Activated CD4-positive, alpha-beta T cell treated with anti-CD3 and anti-CD28 coated beads for 36 hours (primary cell): Measurements from ENCODE around the gene OSBPL2. TPM values are rescaled to one million over a fixed set of nuclear protein-coding genes. Genes with fewer than 3 reads are reported as not detected.

ENCODE experiments used
- ATAC-seq: fragments of 200-7000 bp; cut with Tn5 transposase; one replicate; pipeline ENCODE4 v1.10.0; 2021; ENCODE audit warnings: mild to moderate bottlenecking, moderate library complexity
- CTCF ChIA-PET: fragments of 350-600 bp; sonication (Branson Sonifier 250); formaldehyde crosslinking; loops from one replicate; lab custom pipeline; 2021; ENCODE audit warnings: antibody characterized with exemption; lab: Charles Lee
- POLR2A ChIA-PET: fragments of 350-600 bp; sonication (Branson Sonifier 250); formaldehyde crosslinking; loops from one replicate; lab custom pipeline; 2021; ENCODE audit warnings: antibody characterized with exemption, inconsistent platforms; lab: Charles Lee
- DNase-seq: peaks from one replicate; pipeline ENCODE4 v3.0.0-alpha.2; 2020
- H3K27ac Mint-ChIP-seq: one replicate; pipeline ENCODE4 v1.8.0; 2021; ENCODE audit warnings: mixed read lengths
- H3K27me3 Mint-ChIP-seq: one replicate; pipeline ENCODE4 v1.8.0; 2021; ENCODE audit warnings: mixed read lengths
- H3K36me3 Mint-ChIP-seq: one replicate; pipeline ENCODE4 v1.8.0; 2021; ENCODE audit warnings: low read depth, mixed read lengths
- H3K4me1 Mint-ChIP-seq: one replicate; pipeline ENCODE4 v1.8.0; 2021; ENCODE audit warnings: mixed read lengths
- H3K4me3 Mint-ChIP-seq: one replicate; pipeline ENCODE4 v1.8.0; 2021; ENCODE audit warnings: mild to moderate bottlenecking, moderate library complexity, mixed read lengths
- H3K9me3 Mint-ChIP-seq: one replicate; pipeline ENCODE4 v1.8.0; 2021; ENCODE audit warnings: low read depth, mixed read lengths
- intact Hi-C, 2 experiments: fragments of 100-400 bp; cut with DNase I in 1 of 2; cut with micrococcal nuclease in 1 of 2; formaldehyde crosslinking; loops; one replicate each; pipeline versions ENCODE4 v1.14.2 to v1.15.1; 2022 to 2024; cut with DNase I, micrococcal nuclease
- total RNA-seq, 2 experiments: library from RNA; stranded (reverse); gene quantifications; one replicate each; pipeline ENCODE4 v1.2.3, GENCODE V29; 2021

OSBPL2 gene
- total RNA-seq, 2 experiments from 2014 or later: 19.2 to 23.0 TPM

- H3K4me3 Mint-ChIP-seq: no peak overlapping the region
- no peaks in the 10 kb centered on the region for H3K9me3 Mint-ChIP-seq
- H3K4me1 Mint-ChIP-seq: no peaks in the 10 kb centered on the region
- no peak for ATAC-seq
- no peak overlapping the region for H3K27ac Mint-ChIP-seq
- CTCF ChIA-PET: interaction anchor here (1.0 kb wide), 1 partner anchor 11 kb away, joined by 3 read pairs; no protein-coding TSS in a partner anchor
- H3K36me3 Mint-ChIP-seq: peaks cover 18% of the 10 kb centered on the region
- H3K27me3 Mint-ChIP-seq: no peaks in the 10 kb centered on the region
- intact Hi-C loops: no loop called here
- POLR2A ChIA-PET: no interaction called here
- no peak for DNase-seq
Measured at GRCh38 chr20:62291251-62292066, 53.1 kb downstream of the OSBPL2 start.

GRCh38 chr20:62292108-62292507 lies 53.8 kb downstream of the OSBPL2 start:
- POLR2A ChIA-PET: no interaction called here

DNA sequence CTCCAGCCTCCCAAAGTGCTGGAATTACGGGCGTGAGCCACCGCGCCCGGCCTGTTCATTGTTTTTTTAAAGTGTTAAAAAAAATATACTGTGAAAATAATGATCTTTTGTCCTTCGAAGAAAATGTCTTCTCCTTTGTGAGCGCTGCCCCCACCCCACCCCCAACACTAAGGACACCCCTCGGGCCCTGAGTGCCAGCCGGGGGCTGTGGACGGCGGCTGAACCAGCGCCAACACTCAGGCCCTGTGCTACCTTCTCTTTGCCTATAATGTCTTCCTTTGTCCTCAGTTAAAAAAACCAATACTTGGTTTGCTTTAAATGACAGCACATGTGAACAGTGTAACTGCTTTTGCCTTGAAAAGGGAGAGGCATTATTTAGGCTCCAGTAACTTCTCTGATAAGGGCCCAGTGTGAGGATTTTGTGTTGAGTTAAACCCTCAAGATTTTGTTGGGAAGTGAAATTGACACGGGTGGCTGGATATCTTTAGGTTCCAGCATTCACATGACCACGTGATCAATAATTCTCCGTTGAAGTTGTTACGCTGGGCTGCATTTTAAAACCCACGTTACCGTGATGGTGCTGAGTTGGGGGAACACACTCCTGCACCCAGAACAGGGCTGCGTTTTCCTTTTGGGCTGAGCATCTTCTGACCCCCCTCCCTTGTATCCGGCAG lies 54.9 kb downstream of the OSBPL2 start:
- no peak overlapping the region for H3K27ac Mint-ChIP-seq
- no peaks in the 10 kb centered on the region for H3K27me3 Mint-ChIP-seq
- CTCF ChIA-PET: no interaction called here
- no peaks in the 10 kb centered on the region for H3K9me3 Mint-ChIP-seq
- ATAC-seq: no peak
- POLR2A ChIA-PET: no interaction called here
- H3K4me1 Mint-ChIP-seq: no peaks in the 10 kb centered on the region
- no peak for DNase-seq
- intact Hi-C loops: no loop called here
- peaks cover 15% of the 10 kb centered on the region for H3K36me3 Mint-ChIP-seq
- H3K4me3 Mint-ChIP-seq: no peak overlapping the region

More at GRCh38 chr20:62292108-62292507, 53.8 kb downstream of the OSBPL2 start:
- CTCF ChIA-PET: no interaction called here
- DNase-seq: no peak
- intact Hi-C loops: no loop called here
- Mint-ChIP-seq H3K27me3 (no peaks in the 10 kb centered on the region), H3K36me3 (peaks cover 15% of the 10 kb centered on the region), H3K9me3 (no peaks in the 10 kb centered on the region), H3K4me3 (no peak overlapping the region), H3K27ac (no peak overlapping the region), H3K4me1 (no peaks in the 10 kb centered on the region)
- ATAC-seq: no peak

GRCh38 chr20:62293946-62294345 lies 55.6 kb downstream of the OSBPL2 start:
- no peak for ATAC-seq
- Mint-ChIP-seq H3K27ac (no peak overlapping the region), H3K27me3 (no peaks in the 10 kb centered on the region), H3K9me3 (no peaks in the 10 kb centered on the region), H3K4me1 (no peaks in the 10 kb centered on the region), H3K36me3 (peaks cover 13% of the 10 kb centered on the region), H3K4me3 (no peak overlapping the region)
- CTCF ChIA-PET: no interaction called here
- intact Hi-C loops: no loop called here
- DNase-seq: no peak
- POLR2A ChIA-PET: no interaction called here

- no peaks in the 10 kb centered on the region for H3K27me3 Mint-ChIP-seq
- DNase-seq: no peak
- H3K4me3 Mint-ChIP-seq: no peak overlapping the region
- CTCF ChIA-PET: no interaction called here
- H3K36me3 Mint-ChIP-seq: peaks cover 12% of the 10 kb centered on the region
- no peaks in the 10 kb centered on the region for H3K9me3 Mint-ChIP-seq
- POLR2A ChIA-PET: no interaction called here
- no peak overlapping the region for H3K27ac Mint-ChIP-seq
- ATAC-seq: no peak
- no peaks in the 10 kb centered on the region for H3K4me1 Mint-ChIP-seq
- intact Hi-C loops: no loop called here
Measured at GRCh38 chr20:62294516-62294915, 56.2 kb downstream of the OSBPL2 start.

GRCh38 chr20:62296724-62297448 lies 58.6 kb downstream of the OSBPL2 start:
- no peak overlapping the region for H3K4me3 Mint-ChIP-seq
- intact Hi-C loops: no loop called here
- H3K36me3 Mint-ChIP-seq: peaks cover 12% of the 10 kb centered on the region
- no peaks in the 10 kb centered on the region for H3K27me3 Mint-ChIP-seq
- H3K27ac Mint-ChIP-seq: no peak overlapping the region
- ChIA-PET CTCF (interaction anchor here (0.5 to 1.3 kb wide), 3 partner anchors 21 to 108 kb away, joined by 3 read pairs; no protein-coding TSS in a partner anchor), POLR2A (no interaction called here)
- H3K9me3 Mint-ChIP-seq: no peaks in the 10 kb centered on the region
- ATAC-seq (no peak), DNase-seq (no peak)
- no peaks in the 10 kb centered on the region for H3K4me1 Mint-ChIP-seq

GRCh38 chr20:62297449-62298227 lies 59.3 kb downstream of the OSBPL2 start:
- ATAC-seq (no peak), DNase-seq (no peak)
- ChIA-PET CTCF (interaction anchor here (0.5 to 0.8 kb wide), 2 partner anchors 21 to 34 kb away, joined by 3 read pairs; no protein-coding TSS in a partner anchor), POLR2A (interaction anchor here (0.6 kb wide), 1 partner anchor 88 kb away, joined by 7 read pairs; no protein-coding TSS in a partner anchor)
- H3K4me3 Mint-ChIP-seq: no peak overlapping the region
- peaks cover 10% of the 10 kb centered on the region for H3K36me3 Mint-ChIP-seq
- H3K27ac Mint-ChIP-seq: no peak overlapping the region
- no peaks in the 10 kb centered on the region for H3K27me3 Mint-ChIP-seq
- no peaks in the 10 kb centered on the region for H3K9me3 Mint-ChIP-seq
- H3K4me1 Mint-ChIP-seq: no peaks in the 10 kb centered on the region
- intact Hi-C loops: no loop called here

- no peaks in the 10 kb centered on the region for H3K27me3 Mint-ChIP-seq
- no peak overlapping the region for H3K4me3 Mint-ChIP-seq
- POLR2A ChIA-PET: no interaction called here
- DNase-seq (no peak), ATAC-seq (no peak)
- no peak overlapping the region for H3K27ac Mint-ChIP-seq
- no peaks in the 10 kb centered on the region for H3K9me3 Mint-ChIP-seq
- CTCF ChIA-PET: no interaction called here
- H3K4me1 Mint-ChIP-seq: peaks cover under 1% of the 10 kb centered on the region
- peaks cover 13% of the 10 kb centered on the region for H3K36me3 Mint-ChIP-seq
- intact Hi-C loops: no loop called here
Measured at GRCh38 chr20:62298577-62299249, 60.4 kb downstream of the OSBPL2 start.

DNA sequence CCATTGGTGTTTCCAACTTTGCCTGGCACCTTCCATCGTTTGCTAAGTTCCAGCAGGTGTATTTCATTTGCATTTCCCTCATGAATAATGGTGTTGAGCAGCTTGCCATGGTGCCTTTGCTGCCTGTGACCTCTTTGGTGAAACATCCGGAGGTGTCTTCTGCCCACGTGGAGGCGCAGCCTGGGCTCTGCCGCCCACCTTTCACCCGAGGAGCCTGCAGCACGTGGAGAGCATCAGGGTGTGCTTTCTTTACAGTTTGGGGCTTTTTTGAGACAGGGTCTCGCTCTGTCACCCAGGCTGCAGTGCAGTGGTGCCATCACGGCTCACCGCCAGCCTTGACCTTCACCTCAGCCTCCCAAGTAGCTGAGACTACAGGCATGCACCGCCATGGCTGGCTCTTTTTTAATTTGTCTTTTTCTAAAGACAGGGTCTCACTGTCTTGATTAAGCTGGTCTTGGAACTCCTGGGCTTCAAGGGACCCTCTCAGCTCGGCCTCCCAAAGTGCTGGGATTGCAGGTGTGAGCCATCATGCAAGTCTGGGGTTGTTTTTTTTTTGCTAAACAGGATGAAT lies 61.4 kb downstream of the OSBPL2 start:
- H3K4me1 Mint-ChIP-seq: peaks cover 11% of the 10 kb centered on the region
- no peak overlapping the region for H3K27ac Mint-ChIP-seq
- H3K36me3 Mint-ChIP-seq: peaks cover 17% of the 10 kb centered on the region
- no peaks in the 10 kb centered on the region for H3K9me3 Mint-ChIP-seq
- intact Hi-C loops: loop anchor here (5.0 to 10.0 kb wide), 6 partner anchors 68 to 973 kb away; partner anchors contain the start of genes ARFGAP1 (in 1 of the 2), LAMA5 (in 1 of the 2), SLCO4A1 (in 1 of the 2) and YTHDF1 (in 1 of the 2)
- ChIA-PET POLR2A (no interaction called here), CTCF (interaction anchor here (0.6 to 1.3 kb wide), 3 partner anchors 261 to 508 kb away, joined by 3 to 5 read pairs (median 3); no protein-coding TSS in a partner anchor)
- DNase-seq (no peak), ATAC-seq (no peak)
- no peaks in the 10 kb centered on the region for H3K27me3 Mint-ChIP-seq
- no peak overlapping the region for H3K4me3 Mint-ChIP-seq

DNA sequence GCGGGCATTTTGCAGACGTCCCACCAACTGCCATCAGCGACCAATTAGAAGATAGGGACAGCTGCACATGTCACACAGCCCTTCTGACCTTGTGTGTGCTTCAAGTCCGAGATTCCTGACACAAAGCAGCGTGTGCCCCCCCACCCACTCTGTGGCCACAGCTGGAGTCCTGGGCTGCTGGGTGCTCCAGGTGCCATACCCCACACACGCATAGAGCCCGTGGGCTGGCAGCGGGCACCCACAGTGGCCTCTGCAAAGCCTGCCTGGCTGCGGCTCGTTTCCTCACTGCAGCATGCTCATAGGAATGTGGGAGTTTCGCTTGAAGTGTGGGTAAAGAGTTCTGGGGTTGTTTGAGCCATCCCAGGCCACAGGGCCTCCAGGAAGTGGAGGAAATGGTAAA lies 62.0 kb downstream of the OSBPL2 start:
- ChIA-PET CTCF (interaction anchor here (0.5 to 2.8 kb wide), 8 partner anchors 82 to 508 kb away, joined by 3 to 10 read pairs (median 4); partner anchors contain the start of gene RPS21), POLR2A (interaction anchor here (0.6 kb wide), 1 partner anchor 340 kb away, joined by 3 read pairs; no protein-coding TSS in a partner anchor)
- H3K27ac Mint-ChIP-seq: no peak overlapping the region
- intact Hi-C loops: loop anchor here (5.0 to 10.0 kb wide), 6 partner anchors 67 to 972 kb away; partner anchors contain the start of genes ARFGAP1 (in 1 of the 2), LAMA5 (in 1 of the 2), SLCO4A1 (in 1 of the 2) and YTHDF1 (in 1 of the 2)
- H3K4me3 Mint-ChIP-seq: no peak overlapping the region
- H3K27me3 Mint-ChIP-seq: no peaks in the 10 kb centered on the region
- H3K9me3 Mint-ChIP-seq: no peaks in the 10 kb centered on the region
- peaks cover 19% of the 10 kb centered on the region for H3K36me3 Mint-ChIP-seq
- no peak for DNase-seq
- ATAC-seq: no peak
- H3K4me1 Mint-ChIP-seq: peaks cover 15% of the 10 kb centered on the region
